GM12891 (cell line): ENCODE results near the gene PIP5K1C.

ENCODE experiments used
- PAX5 ChIP-seq: IDR thresholded peaks from 2 replicates; pipeline ENCODE4 v1.6.1; 2011; ENCODE audit warnings: low read length, moderate library complexity, mild to moderate bottlenecking; ENCODE audit not compliant: insufficient read depth, severe bottlenecking
- POLR2A ChIP-seq: IDR thresholded peaks from 2 replicates; pipeline ENCODE4 v1.6.1; 2011; ENCODE audit warnings: low read depth, low read length, control low read depth
- POLR2AphosphoS5 ChIP-seq: IDR thresholded peaks from 2 replicates; pipeline ENCODE4 v1.6.1; 2011; ENCODE audit warnings: low read depth, low read length, control low read depth
- POU2F2 ChIP-seq: IDR thresholded peaks from 2 replicates; pipeline ENCODE4 v1.6.1; 2011; ENCODE audit warnings: low read depth, mild to moderate bottlenecking, control low read depth, low read length, moderate library complexity
- TAF1 ChIP-seq: IDR thresholded peaks from 2 replicates; pipeline ENCODE4 v1.6.1; 2011; ENCODE audit warnings: low read depth, low read length, control low read depth

GRCh38 chr19:3618811-3619630, 81.2 kb downstream of the PIP5K1C start:
- no peak for TF ChIP-seq POLR2A
- no peak for TF ChIP-seq TAF1
- TF ChIP-seq POLR2AphosphoS5 = no peak
- TF ChIP-seq POU2F2 = no peak
- no peak for TF ChIP-seq PAX5
